Spleen (tissue), 7 donors: ENCODE data around the gene F11R.

Experiments
- CTCF ChIP-seq, 11 experiments: fragments of 200-600 bp in 7 of 11; fragments of 450-650 bp in 4 of 11; sonication (generic) in 4 of 11; IDR thresholded peaks in 8 of 11; conservative IDR thresholded peaks in 3 of 11; 1 replicate in 7 of 11; 2 replicates in 4 of 11; pipeline versions ENCODE4 v1.4.0 to v1.8.0; 2016 to 2021; ENCODE audit warnings: antibody characterized with exemption in 11 of 11, inconsistent platforms in 4 of 11, mild to moderate bottlenecking in 1 of 11
- POLR2A ChIP-seq, 3 donors: fragments of 450-650 bp; IDR thresholded peaks; one replicate each; pipeline ENCODE4 v1.5.1; 2017; ENCODE audit warnings: antibody characterized with exemption in 3 of 3, mild to moderate bottlenecking in 1 of 3
- donor health status: DM: no; HTN: no; CAD: no; lungs with moderate emphysema.
- donor health status: DM: no; HTN: no; CAD: no.
- donor health status: DM: no; HTN: no; CAD: no.

DNA sequence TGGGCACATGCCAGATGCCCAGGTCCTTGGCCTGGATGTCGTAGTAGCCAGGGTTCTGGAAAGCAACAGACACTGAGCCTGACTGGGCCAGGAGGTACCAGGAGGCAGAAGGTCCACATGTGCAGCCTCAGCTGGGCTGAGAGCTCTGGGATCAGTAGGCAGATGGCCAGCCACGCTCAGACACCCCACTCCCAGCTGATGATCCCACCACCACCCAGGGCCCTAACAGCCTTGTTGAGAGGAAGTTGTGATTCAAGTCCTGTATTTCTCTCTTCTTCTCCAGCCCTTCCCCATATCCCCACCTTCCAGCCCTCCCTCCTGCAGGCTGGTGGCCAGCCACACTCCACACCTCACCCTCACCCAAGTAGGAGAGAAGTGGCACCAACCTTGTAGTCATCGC lies 70.3 kb downstream of the F11R start:
- TF ChIP-seq CTCF (IDR thresholded peaks at IDR 0.05 in 8 of 11, conservative IDR thresholded peaks at IDR 0.05 in 3 of 11), result no peak
- TF ChIP-seq POLR2A (IDR thresholded peaks at IDR 0.05), result no peak
